ENCODE data around the gene OR2H2.
A peak's percentile ranks its signal among the peaks of the same experiment; 100 is the strongest.

OR2H2 gene

DNA sequence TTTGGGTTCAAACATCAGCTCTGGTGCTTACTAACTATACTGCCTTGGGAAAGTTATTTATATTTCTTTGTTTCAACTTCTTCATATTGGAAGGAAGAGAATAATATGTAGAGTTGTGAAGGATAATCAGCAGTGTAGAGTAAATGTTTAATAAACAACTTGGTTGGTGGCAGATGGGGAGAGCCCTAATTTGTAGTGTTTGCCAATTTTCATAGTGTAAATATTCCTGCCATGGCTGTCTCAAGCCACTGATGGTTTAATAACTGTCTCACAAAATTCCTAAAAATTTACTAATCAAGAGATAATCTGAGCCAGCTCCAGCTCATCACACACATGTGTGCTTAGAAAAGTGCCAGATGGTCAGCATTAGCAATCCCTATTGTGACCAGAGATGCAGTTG lies at the start of gene OR2H2:
TSS of gene OR2H2 (plus strand) at position 301 of the 400 bp plus-strand sequence. CDS start 2,824 bp downstream, outside the sequence.
- DNase-seq (ENCODE audit: low read depth in 2 of 2): no peak

DNA sequence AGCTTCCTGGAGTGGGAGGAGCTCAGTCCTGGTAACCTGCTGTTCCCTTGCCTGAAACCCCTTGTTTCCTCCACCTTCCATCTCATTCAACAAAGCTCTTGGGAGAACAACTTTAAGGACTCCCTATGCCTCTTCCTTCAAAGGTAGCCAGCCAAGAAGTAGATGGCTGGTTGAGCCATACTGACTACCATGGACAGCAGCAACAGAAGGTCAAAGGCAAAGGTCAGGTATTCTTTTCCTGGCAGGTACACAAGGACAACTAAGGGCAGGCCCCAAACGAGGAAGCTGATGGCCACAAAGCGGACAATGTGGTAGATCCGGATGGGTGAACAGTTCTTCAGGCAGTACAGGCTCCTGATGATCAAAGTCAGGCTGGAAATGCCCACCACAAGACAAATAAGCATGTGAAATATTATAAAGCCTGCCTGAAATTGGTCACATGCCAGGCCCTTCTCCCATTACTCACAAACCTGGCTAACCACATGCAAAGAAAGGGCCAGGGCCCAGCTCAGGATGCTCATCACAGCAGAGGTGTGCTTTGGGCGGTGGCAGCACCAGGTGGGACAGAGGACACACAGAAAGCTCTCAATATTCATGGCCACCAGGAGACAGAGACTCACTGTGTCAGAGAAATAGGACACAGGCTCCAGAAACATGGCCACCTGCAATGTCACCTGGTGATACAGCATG lies 47.1 kb upstream of the OR2H2 start:
- DNase-seq (ENCODE audit: low read depth in 2 of 2): no peak

DNA sequence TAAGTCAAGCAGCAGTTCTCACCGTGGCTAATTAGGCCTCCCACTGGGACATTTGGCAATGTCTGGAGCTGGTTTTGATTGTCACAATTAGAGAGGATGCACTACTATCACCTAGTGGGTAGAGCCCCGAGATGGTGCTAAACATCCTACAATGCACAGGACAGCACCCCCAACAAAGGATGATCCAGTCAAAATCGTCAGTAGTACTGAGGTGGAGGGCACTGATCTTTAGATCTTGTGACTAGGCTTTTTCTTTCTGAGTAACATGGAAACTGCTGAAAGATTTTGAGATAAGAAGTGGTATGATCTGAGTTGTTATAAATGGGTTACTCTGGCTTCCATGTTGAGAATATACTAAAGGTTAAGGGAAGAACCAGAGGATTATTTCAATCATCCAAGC lies 37.3 kb upstream of the OR2H2 start:
- DNase-seq (ENCODE audit: low read depth in 2 of 2): no peak

DNA sequence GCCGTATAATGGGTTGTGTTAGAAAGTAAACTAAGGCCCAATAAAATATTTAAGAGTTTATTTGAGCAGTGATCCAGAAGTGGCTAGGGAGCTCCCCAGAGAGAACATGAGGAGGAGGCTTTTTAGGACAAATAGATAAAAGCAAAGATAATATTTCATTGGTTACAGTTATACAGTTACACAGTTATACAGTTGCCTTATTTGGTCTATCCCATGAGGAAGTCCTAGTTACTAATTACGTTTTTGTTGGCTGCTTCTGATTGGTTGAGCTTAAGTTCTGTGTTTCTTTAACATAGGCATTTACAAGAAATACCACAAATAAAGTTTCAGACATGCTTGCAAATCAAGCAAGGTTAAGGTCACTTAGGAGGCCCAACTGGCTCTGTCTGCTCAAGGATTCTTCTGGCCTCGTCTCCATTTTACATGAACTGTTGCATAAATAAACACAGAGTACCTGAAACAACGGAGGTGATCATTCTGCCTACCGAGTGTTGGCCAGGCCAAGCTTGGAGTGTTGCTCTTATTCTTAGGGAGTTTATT lies 32.3 kb upstream of the OR2H2 start:
- no peak for DNase-seq (ENCODE audit: low read depth in 2 of 2)

DNA sequence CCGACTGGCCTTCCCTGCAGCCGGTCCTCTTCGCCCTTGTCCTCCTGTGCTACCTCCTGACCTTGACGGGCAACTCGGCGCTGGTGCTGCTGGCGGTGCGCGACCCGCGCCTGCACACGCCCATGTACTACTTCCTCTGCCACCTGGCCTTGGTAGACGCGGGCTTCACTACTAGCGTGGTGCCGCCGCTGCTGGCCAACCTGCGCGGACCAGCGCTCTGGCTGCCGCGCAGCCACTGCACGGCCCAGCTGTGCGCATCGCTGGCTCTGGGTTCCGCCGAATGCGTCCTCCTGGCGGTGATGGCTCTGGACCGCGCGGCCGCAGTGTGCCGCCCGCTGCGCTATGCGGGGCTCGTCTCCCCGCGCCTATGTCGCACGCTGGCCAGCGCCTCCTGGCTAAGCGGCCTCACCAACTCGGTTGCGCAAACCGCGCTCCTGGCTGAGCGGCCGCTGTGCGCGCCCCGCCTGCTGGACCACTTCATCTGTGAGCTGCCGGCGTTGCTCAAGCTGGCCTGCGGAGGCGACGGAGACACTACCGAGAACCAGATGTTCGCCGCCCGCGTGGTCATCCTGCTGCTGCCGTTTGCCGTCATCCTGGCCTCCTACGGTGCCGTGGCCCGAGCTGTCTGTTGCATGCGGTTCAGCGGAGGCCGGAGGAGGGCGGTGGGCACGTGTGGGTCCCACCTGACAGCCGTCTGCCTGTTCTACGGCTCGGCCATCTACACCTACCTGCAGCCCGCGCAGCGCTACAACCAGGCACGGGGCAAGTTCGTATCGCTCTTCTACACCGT lies 31.5 kb upstream of the OR2H2 start:
- DNase-seq (ENCODE audit: low read depth in 2 of 2): no peak

DNA sequence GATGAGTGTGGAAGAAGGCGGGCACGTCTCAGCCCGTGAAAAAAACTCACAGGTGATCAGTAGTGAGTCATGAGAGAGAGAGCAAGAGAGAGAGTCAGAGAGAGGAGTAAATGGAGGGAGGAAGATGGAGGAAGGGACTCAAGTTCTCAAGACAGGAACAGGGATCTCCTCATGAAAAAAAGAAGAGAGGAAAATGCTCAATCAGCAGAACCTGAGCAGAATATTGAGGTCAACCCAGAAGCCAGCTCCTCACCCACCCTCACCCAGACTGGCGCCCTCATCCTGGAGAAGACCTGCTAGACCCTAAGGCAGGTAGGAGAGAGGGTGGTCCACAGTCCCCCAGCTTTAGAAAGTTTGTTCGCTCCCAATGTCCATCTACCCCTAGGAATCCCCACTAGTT lies 30.2 kb upstream of the OR2H2 start:
- no peak for DNase-seq (ENCODE audit: low read depth in 2 of 2)

DNA sequence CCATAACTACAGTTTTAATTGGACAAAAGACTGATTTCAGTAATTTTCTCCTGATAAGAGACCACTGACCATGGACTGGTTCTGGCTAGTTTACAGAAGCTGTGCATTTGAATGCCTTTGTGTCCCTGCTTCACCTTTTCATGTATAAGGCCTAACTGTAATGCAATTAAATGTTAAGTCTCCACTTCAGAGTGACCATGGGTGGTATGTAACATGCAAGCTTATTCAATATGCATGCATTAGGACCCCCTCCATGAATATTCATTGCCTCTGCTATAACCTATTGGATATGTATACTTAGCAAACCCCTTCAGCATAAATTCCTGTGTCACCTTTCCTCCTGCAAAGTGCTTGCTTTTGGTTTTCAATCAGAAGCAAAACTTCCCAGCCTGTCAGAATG lies 27.6 kb upstream of the OR2H2 start:
- DNase-seq (ENCODE audit: low read depth in 2 of 2): no peak

DNA sequence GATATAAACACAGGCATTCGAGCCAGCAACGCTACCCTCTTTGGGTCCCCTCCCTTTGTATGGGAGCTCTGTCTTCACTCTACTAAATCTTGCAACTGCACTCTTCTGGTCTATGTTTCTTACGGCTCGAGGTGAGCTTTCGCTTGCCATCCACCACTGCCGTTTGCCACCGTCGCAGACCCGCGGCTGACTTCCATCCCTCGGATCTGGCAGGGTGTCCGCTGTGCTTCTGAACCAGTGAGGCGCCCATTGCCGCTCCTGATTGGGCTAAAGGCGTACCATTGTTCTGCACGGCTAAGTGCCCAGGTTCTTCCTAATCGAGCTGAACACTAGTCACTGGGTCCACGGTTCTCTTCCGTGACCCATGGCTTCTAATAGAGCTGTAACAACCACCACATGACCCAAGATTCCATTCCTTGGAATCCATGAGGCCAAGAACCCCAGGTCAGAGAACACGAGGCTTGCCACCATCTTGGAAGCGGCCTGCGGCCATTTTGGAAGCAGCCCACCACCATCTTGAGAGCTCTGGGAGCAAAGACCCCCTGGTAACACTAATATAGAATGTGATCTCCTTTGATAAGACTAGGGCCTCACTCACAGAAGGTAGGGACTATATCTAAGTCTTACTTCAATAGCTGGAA lies 26.4 kb upstream of the OR2H2 start:
- no peak for DNase-seq (ENCODE audit: low read depth in 2 of 2)

DNA sequence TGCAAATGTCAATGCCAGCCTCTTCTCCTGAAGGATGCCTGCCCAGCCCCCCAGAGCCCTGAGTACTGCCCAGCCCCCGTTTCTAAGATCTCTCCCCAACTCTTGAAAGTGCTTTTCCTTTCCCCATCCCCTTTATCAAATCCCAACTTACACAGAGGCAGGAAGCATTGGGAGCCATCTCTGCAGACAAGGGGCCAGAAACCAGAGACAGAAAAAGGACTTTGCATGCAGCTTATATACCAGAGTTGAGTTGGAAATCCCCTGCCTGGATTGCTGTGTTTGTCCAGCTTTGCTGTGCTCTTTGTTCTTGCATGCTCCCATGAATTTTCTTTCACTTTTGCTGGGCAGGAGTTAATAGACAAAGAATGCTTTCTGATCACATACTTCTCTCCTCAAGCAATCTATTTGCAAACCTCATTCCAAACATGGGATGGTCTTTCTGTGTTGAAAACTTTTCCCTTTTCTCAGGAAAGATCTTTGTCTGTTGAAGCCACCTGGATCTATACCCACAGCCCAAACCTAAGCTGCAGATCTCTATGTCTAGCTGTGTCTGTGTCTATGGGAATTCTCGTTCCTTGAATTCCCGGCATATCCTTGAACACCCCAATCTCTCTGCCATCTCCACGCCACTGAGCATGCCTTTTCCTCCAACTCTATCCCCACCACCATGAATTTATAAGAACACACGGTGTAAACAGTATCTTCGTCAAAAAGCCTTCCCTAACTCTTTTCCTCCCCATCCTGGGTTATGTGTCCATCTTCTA lies 25.2 kb upstream of the OR2H2 start, which contains the start of gene UBD:
TSS of gene UBD (minus strand) at position 209 of the 764 bp plus-strand sequence. CDS start at position 178, 31 bp downstream.
- DNase-seq (ENCODE audit: low read depth in 2 of 2): no peak

DNA sequence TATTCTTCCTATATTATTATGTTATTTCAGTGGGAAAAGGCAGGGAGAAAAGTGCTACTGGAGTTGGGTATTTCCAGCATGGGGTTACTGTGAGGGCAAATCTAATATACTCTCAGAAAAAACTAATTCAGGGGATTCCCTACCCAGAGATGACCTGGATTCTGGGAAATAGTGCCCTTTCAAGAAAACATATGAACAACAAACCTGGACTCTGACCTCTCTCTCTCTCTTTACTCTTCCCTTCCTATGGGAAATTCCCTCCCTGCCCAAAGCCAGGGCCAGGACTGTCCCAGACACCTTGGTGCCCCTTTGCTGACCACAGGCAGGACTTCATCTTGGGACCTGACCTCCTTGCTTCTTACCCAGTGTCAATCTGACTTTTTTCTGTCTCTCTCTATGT lies 23.8 kb upstream of the OR2H2 start:
- DNase-seq (ENCODE audit: low read depth in 2 of 2): no peak

DNA sequence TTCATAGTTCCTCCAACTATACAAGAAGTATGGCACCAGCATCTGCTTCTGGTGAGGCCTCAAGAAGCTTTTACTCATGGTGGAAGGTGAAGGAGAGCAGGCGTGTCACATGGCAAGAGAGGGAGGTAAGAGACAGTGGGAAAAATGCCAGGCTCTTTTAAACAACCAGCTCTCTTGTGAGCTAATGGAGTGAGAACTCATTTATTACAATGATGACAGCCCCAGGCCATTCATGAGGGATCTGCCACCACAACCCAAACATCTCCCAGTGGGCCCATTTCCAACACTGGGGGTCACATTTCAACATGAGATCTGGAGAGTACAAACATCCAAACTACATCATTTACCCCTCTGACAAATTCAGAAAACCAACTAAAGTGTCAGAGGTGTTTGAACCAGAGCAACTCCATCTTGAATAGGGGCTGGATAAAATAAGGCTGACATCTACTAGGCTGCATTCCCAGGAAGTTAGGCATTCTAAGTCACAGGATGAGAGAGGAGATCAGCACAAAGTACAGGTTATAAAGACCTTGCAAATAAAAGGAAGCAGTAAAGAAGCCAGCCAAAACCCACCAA lies 23.2 kb upstream of the OR2H2 start:
- no peak for DNase-seq (ENCODE audit: low read depth in 2 of 2)

DNA sequence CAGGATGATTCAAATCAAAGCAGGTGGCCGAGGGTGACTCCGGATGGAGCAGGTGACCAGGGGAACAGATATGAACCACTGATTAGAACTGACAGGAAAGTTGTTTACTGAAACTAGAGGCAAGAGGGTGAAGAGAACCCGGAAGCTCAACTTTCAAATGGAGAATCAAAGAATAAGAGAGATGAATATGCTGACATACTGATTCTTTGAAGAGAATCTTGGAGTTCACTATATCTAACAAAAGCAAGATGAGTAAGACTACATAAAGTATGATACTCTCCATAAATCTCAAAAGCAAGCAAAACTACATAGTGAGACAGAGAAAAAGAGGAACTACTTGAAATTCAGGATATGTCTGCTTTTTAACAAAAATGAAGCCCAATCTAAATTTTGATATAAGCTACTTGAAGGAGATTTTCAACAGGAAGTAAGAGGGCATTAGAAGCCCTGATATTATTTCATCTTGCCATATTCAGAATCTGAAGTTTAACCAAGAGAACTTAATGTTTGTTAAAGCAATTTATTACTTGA lies 21.4 kb upstream of the OR2H2 start:
- DNase-seq (ENCODE audit: low read depth in 2 of 2): no peak

DNA sequence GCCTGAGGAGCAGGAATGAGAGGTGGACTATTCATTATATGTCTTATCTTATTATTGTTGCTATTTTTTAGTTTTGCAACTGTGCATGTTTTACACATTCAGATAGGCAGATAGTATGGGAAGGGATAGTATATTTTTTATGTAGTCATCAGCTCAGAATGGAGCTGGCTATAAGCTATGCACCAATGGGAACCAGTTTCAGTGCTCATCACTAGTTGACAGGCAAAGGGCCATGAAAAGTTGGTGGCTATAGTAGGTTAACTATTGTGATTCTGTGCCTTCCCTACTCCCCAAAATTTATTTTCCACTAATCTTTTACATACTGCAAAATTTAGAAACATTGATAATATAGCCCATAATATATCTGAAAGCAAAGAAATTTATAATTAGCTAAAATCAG lies 20.0 kb upstream of the OR2H2 start:
- no peak for DNase-seq (ENCODE audit: low read depth in 2 of 2)

DNA sequence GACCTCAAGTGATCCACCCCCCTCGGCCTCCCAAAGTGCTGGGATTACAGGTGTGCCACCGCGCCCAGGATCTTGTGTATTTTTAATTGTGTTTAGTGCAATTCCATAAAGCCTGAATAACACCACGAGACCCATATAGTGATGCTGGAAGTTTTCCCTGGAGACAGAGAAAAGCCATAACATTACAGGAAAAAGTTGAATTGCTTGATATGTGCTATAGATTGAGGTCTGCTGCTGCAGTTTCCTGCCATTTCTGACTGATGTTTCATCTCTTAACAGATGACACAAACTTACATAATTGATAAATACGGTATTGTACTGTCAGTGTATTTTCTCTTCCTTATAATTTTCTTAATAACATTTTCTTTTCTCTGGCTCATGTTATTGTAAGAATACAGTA lies 18.1 kb upstream of the OR2H2 start:
- DNase-seq (ENCODE audit: low read depth in 2 of 2): no peak

DNA sequence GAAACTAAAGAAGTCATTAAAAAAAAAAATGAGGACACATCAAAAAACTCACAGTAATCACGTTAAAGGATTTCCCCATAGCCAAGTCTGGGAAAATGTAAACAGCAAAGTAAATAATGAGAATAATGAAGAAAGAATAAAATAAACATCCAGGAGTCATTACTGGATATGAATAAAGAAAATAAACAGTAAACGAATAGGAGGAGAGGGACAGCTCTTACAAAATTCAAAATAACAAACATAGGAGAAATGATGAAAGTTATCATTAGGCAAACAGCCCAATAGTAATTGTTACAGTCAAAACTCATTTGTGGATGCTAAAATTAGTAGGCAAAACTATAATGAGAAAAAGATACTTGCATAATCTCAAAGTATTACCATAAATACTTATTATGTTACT lies 17.4 kb upstream of the OR2H2 start:
- DNase-seq (ENCODE audit: low read depth in 2 of 2): no peak

DNA sequence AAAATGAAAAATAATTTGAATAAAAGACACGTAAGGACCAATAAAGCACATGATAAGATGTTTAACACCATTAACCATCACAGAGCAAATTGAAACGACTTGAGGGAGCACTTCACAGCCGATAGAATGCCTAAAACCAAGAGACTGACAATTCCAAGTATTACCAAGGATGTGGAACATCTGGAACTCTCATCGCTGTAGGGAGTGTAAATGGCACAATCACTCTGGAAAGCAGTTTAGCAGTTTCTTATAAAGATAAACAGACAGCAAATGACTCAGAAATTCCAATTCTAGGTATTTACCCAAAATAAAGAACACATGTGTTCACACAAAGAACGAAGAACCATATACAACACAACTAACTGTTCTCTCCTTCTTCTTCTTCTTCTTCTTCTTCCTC lies 16.9 kb upstream of the OR2H2 start:
- DNase-seq (ENCODE audit: low read depth in 2 of 2): no peak

DNA sequence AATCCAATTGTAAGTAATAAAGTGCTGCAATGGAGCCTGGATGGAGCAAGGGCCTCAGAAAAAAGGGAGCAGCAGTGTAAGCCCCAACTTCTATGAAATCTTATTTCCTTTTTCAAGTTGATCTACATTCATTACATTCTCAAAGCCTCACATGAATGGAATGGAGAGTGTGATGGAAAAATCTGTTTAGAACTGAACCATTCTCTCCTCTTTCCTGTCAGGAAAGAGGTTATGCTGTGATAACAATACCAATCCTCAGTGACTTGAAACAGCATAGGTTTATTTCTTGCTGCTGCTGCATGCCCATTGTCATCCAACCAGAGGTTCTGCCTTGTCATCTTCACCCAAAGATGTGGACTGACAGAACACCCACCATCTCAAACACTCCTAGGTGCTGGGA lies 8.9 kb upstream of the OR2H2 start:
- no peak for DNase-seq (ENCODE audit: low read depth in 2 of 2)

DNA sequence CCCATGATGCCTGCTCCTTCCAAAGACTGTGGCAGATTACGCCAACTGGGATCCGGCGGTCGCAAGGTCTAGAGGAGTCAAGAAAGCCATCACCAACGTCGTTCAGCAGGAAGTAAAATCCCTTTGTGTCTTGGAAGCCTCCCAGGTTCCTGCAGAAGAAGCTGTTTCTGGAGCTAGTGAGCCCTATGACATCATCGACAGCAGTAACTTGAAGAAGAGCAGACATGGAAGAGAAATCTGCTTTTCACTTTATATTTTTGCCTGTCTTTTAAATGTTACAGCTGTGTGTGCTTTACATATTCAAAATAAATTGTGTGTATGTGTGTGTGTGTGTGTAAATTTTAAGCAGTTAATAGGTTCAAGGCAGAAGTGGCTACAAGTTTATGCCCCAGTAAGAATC lies 7.4 kb upstream of the OR2H2 start:
- DNase-seq (ENCODE audit: low read depth in 2 of 2): no peak

DNA sequence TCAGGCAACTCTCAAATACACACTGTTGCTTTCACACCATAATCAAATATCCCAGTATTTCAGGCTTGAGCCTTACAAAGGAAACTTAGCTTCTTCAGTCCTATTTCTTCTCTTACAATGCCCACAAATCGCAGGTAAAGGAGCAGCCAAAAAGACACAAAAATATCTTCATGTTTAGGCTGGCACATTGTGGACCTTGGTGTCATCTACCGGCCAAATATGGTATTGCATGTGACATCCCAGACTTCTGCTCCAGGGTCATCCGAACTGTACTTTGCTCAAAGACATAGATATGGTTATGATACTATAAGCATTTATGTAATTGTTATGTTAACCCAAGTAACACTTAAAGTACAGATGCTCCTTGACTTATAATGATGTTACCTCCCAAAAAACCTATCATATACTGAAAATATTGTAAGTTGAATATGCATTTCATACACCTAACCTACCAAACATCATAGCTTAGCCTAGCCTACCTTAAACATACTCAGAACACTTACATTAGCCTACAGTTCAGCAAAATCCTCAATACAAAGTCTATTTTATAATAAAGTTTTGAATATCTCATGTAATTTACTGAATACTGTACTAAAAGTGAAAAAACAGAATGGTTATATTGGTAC lies 4.6 kb downstream of the OR2H2 start:
- DNase-seq (ENCODE audit: low read depth in 2 of 2): peak in 1 of 2 donors; percentile 9

DNA sequence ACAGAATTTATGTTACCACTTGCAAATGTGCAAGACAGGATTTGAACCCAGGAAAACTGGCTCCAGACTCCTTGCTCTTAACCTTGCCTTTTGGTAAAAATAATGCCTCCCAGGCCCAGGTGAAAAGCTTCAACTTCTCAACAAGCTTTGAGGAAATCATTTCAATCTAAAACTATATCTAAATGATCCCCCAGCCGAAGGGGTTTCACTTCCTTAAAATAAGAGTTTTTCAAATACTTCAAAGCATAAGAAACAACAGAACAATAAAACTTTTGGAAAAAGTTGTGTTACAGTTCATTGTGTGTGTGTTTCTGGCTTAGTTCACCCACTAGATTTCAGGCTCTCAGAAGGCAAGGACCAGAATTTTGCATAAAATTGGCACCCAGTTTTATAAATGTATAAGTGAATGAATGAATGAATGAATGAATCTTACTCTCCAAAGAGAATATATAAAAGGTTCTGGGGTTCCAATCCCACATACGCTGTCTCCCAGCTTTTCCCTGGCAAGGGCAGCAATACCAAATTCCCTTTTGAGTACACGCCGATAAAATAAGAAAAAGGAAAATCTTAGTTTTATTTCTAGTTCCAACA lies 5.4 kb downstream of the OR2H2 start:
- no peak for DNase-seq (ENCODE audit: low read depth in 2 of 2)

Measured in stimulated activated CD8-positive, alpha-beta memory T cell treated with anti-CD3 and anti-CD28 coated beads, Interleukin-15, amount 100 ng/mL, for 4 hours (primary cell).